Inferior parietal cortex (tissue), 1 donor: Measurements from ENCODE around the gene DISC1.
A peak's percentile ranks its signal among the peaks of the same experiment; 100 is the strongest.
"Not testable (repeated sequence)": the region's sequence is repeated elsewhere in the genome, so short reads cannot be mapped to it uniquely, and the experiment has no call there.

Experiments
- DNase-seq: peaks from one replicate; pipeline ENCODE4 v3.0.0-alpha.2; 2016; ENCODE audit errors: extremely low spot score

DISC1 gene

DNA sequence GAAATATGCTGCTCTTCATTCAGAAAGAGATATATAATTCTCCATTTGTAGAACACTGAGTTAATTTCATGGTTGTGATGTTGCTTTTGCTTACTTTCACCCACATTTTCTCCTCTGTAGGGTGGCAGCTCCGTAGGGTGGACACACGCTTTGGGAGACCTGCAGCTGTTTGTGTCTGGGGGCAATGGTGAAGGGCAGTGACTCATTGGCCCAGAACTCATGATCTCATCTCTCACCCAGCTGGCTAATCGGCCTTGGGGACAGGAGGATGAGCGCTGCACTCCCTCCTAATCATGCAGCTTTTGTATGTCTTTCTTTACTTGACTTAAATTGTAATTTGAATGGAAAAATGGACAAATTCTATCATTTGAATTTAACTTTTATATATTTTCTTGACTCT, 9.6 kb downstream of the DISC1 start:
- DNase-seq: no peak

DNA sequence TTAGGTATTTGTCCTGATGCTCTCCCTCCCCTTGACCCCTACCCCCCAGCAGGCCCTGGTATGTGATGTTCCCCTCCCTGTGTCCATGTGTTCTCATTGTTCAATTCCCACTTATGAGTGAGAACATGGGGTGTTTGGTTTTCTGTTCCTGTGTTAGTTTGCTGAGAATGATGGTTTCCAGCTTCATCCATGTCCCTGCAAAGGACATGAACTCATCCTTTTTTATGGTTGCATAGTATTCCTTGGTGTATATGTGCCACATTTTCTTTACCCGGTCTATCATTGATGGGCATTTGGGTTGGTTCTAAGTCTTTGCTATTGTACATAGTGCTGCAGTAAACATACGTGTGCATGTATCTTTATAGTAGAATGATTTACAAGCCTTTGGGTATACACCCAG, 10.3 kb downstream of the DISC1 start:
- not testable (repeated sequence) for DNase-seq

DNA sequence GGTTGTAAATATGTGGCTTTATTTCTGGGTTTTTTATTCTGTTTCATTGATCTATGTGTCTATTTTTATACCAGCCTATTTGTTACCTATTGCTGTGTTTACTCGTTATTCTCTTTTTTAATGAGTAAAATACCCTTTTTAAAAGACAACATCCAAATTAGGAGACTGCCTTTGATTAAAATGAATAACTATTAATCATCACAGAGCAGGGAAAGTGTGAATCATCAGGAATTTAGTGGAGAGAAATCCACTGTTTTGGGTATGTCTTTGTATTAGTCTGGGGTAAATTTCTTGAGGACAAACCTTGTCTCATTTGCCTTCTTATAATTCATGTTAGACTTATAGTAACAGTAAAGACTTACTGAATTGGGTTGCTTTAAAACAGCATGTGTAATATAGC, 12.1 kb downstream of the DISC1 start:
- no peak for DNase-seq

DNA sequence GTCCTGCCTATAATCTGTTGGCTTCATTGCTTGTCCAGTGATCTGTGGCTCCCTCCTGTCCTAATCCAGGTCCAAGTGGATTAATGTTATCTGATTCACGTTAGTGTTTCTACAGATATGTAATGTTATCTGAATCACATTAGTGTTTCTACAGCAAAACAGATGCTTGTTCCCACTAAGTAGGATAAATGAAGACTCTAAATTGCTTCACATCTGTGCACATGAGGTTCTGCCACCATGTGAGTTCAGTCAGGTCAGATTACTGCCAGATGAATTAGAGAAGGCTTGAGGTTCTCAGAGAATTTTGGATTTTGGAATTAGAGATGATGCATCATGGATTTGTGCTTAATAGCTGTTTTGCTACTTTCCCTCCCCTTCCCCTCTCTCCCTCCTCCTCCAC, 13.2 kb downstream of the DISC1 start:
- no peak for DNase-seq

DNA sequence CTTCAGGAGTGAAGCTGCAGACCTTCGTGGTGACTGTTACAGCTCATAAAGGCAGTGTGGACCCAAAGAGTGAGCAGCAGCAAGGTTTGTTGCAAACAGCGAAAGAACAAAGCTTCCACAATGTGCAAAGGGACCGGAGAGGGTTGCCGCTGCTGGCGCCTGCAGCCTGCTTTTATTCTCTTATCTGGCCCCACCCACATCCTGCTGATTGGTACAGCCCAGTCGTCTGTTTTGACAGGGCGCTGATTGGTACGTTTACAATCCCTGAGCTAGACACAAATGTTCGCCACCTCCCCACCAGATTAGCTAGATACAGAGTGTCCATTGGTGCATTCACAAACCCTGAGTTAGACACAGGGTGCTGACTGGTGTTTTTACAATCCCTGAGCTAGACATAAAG, 14.9 kb downstream of the DISC1 start:
- not testable (repeated sequence) for DNase-seq

DNA sequence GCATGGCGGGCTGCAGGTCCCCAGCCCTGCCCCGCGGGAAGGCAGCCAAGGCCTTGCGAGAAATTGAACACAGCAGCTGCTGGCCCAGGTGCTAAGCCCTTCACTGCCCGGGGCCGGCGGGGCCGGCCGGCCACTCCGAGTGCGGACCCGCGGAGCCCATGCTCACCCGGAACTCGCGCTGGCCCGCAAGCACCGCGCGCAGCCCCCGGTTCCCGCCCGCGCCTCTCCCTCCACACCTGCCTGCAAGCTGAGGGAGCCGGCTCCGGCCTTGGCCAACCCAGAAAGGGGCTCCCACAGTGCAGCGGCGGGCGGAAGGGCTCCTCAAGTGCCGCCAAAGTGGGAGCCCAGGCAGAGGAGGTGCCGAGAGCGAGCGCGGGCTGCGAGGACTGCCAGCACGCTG, 15.5 kb downstream of the DISC1 start:
- DNase-seq: not testable (repeated sequence)

DNA sequence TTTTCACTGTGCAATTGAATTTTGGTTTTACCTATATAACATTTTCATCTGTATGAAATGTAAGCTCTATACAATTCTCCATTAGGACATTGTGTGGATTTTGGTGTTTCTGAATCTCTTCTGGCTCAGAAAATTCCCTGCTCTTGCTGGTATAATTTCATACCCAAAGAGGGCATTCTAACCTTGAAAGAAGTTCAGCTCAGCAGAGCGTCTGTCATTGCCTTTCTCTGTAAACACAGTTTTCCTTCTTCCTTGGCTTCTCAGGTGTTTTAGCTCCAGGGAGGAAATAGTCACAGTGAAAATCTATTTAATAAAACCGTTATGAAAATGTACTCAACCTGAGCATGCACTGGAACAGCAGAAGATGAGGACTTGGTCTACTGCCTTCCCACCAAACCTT, 16.0 kb downstream of the DISC1 start:
- no peak for DNase-seq

DNA sequence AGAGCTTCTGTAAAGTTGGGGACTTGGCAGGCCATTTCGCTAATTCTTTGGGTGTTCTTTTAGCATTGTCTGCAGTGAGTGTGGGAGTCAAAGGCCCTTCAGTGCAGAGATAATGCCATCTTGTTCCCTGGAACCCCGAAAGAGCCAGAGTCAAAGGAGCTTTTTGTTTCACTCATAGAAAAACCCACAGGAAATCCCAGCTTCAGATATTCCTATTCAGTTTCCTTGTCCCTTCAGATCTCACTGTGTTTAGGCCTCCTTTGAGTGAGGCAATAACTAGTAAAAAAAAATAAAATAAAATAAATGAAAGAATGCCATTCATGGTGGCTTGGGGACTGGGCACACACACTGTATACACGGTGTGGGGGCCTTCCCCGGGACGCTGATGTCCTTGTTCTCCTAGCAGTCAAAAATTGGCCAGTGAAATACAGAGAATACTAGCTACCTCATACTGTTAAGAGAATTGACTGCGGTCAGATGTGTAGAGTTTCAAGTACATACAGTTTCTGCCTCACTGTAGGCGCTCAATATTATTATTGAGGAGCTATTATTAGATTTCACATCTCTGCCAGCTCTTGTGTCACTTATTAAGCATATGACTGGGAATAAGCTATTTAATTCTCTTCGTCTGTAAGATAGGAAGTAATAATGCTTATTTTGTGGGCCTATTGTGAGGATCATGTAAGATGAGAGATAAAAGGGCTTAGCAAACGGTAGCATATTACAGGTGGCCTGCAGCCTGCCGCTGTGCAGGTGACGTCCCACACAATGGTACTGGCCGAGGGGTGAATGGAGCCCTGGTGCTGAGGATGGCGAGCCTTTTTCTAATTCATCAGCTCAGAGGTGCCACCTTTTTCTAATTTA, 16.7 kb downstream of the DISC1 start:
- peak; percentile 76 for DNase-seq

DNA sequence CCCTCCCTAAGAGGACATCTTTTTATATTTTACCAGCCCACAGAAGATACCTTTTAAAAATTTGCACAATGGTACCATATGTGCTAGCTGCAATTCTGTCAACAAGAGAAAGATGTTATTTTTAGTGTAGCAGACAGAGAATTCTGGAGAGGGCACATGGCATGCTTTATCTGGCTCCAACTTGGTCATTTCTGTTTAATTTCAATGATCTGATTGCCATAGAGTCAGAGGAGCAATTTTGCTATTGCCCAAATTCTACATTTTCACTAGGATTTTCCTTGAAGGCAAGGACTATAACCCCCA, 17.3 kb downstream of the DISC1 start:
- peak; percentile 8 for DNase-seq

DNA sequence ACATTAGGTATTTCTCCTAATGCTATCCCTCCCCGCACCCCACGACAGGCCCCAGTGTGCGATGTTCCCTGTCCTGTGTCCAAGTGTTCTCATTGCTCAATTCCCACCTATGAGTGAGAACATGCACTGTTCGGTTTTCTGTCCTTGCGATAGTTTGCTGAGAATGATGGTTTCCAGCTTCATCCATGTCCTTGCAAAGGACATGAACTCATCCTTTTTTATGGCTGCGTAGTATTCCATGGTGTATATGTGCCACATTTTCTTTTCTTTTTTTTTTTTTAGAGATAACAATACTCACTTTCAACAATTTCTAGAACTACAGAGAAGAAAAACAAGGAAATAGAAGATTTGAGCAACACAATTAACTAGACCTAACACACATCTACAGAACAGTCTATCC, 19.0 kb downstream of the DISC1 start:
- DNase-seq: not testable (repeated sequence)

DNA sequence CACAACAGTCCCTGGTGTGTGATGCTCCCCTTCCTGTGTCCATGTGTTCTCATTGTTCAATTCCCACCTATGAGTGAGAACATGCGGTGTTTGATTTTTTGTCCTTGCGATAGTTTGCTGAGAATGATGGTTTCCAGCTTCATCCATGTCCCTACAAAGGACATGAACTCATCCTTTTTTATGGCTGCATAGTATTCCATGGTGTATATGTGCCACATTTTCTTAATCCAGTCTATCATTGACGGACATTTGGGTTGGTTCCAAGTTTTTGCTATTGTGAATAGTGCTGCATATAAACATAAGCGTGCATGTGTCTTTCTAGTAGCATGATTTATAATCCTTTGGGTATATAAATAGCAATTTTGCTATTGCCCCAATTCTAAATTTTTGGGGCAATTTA, 19.6 kb downstream of the DISC1 start:
- not testable (repeated sequence) for DNase-seq

DNA sequence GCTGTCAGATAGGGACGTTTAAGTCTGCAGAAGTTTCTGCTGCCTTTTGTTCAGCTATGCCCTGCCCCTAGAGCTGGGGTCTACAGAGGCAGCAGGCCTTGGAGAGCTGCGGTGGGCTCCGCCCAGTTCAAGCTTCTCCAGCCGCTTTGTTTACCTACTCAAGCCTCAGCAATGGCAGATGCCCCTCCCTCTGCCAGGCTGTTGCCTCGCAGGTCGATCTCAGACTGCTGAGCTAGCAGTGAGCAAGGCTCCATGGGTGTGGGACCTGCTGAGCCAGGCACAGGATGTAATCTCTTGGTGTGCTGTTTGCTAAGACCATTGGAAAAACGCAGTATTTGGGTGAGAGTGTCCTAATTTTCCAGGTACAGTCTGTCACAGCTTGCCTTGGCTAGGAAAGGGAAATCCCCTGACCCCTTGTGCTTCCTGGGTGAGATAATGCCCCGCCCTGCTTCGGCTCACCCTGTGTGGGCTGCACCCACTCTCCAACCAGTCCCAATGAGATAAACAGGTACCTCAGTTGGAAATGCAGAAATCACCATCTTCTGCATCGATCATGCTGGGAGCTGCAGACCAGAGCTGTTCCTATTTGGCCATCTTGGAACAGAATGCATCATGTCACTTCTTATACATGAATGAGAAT, 25.2 kb downstream of the DISC1 start:
- DNase-seq: not testable (repeated sequence)

DNA sequence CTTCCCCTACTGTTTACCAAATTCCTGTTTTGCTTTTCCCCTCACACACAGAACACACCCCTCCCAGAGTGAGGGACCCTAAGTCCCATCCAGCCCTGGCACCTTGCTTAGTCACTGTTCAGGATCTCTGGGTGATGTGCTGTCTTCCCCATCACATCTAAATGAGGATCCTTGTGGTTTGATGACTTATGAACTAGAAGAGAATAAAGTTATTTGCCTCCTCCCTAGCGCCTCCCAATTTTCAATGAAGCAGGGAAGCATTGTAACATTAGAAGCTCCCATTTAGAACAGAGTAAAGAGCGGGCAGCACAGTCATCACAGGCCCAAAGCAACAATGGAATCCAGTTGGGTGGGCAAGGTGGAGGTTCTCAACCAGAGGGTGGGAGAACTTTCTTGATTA, 27.0 kb downstream of the DISC1 start:
- DNase-seq: no peak

DNA sequence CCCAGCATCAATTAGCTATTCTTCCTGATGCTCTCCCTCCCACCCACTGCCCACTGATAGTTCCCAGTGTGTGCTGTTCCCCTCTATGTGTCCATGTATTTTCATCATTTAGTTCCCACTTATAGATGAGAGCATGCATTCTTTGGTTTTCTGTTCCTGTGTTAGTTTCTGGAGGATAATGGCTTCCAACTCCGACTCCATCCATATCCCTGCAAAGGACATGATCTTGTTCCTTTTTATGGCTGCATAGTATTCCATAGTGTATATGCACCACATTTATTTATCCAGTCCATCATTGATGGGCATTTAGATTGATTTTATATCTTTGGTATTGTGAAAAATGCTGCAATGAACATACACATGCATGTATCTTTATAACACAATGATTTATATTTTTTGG, 30.2 kb downstream of the DISC1 start:
- no peak for DNase-seq

DNA sequence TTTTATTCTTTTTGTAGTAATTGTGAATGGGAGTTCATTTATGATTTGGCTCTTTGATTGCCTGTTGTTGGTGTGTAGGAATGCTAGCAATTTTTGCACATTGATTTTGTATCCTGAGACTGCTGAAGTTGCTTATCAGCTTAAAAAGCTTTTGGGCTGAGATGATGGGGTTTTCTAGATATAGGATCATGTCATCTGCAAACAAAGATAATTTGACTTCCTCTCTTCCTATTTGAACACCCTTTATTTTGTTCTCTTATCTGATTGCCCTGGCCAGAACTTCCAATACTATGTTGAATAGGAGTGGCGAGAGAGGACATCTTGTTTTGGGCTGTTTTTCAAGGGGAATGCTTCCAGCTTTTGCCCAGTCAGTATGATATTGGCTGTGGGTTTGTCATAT, 31.6 kb downstream of the DISC1 start:
- DNase-seq: not testable (repeated sequence)

DNA sequence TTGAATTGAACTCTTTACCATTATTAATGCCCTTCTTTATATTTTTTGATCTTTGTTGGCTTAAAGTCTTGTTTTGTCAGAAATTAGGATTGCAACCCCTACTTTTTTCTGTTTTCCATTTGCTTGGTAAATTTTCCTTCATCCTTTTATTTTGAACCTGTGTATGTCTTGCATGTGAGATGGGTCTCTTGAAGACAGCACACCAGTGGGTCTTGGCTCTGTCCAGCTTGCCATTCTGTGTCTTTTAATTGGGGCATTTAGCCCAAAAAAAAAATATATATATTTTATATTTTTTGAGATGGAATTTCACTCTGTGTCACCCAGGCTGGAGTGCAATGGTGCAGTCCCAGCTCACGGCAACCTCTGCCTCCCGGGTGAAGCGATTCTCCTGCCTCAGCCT, 33.6 kb downstream of the DISC1 start:
- DNase-seq: no peak

DNA sequence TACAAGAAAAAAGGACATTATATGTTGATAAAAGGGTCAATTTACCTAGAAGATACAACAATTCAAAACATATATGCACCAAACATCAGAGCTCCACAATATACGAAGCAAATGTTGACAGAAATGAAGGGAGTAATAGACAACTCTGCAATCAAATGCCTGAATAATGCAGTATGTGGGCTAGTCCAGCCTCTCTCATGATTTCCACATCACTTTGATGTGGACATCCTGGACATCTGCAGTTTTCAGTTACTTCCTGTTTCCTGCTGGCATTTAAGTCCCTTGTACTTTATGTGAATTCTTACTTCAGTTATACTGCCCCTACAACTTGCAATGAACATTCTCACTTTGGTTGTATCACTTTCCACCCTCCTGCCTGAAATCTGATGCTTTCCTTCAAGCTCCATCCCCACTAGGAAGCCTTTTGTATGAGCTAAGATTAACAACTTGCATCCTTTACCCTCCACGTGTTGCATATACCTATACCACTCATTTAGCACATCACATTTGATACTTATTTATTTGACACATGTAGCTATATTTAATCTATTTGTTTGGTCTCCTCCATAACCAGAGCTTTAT, 36.7 kb downstream of the DISC1 start:
- DNase-seq: no peak

DNA sequence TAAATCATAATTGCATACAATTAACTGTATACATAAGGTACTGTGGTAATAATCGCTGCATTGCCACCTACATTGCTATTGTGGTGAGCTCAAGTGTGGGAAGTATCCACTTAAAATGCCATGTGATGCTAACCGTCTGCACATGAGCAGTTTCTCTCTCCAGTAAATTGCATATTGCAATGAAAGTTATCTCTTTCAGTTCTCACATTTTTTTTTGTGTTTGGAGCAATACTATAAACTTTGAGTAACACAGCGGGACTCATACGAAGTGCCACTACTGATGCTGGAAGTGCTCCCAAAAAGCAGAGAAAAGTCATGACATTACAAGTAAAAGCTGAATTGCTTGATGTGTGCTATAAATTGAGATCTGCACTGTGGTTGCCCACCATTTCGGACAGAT, 38.5 kb downstream of the DISC1 start:
- DNase-seq: no peak

DNA sequence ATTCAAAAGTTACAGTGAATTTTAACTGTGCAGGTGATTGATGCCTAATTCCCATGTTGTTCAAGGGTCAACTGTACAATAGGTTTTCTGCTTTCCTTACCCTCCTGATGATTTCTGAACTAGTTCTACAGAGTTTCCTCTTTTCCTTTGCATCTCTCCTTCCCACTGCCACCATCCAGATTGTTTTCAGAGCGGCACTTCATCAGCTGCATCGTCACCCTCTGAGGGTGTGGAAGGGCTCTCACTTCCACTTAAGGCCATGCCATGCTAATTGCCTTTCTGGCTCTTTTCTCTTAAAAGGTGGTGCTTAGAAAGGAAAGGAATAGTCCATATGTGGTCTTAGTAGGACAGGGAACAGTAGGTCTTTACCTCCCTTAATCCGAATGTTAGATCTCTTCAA, 39.1 kb downstream of the DISC1 start:
- no peak for DNase-seq

DNA sequence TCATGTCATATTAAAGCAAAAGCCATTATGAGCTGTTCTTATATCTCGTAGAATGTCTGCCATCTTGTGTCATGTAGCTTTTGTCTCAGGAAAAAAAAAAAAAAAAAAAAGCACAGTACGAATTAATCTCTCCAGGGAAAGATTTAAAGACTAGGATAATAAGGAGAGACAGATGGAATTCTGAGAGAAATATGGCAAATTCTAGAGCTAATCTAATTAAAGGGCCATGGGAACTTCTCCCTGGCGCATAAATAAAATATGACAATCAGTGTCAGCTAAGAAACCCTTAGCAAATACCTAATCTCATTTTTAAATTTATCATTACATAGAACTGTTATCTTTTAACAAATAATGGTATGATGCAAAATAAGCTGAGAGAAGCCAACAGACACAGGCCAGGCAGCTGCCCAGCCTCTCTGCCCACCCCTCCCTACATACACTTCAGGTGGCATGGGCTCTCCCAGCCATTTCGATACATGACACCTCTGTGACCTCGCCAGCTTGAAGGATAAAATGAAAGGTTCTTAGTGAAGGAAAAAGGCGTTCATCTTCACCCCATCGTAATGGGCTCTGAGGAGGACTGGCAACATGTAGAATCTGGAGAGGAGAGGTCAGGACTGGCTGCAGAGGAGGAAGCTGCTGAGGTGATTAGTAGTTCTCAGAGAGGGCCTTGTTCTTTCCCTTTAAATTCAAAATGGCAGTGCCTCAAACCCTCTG, 39.8 kb downstream of the DISC1 start:
- no peak for DNase-seq

DNA sequence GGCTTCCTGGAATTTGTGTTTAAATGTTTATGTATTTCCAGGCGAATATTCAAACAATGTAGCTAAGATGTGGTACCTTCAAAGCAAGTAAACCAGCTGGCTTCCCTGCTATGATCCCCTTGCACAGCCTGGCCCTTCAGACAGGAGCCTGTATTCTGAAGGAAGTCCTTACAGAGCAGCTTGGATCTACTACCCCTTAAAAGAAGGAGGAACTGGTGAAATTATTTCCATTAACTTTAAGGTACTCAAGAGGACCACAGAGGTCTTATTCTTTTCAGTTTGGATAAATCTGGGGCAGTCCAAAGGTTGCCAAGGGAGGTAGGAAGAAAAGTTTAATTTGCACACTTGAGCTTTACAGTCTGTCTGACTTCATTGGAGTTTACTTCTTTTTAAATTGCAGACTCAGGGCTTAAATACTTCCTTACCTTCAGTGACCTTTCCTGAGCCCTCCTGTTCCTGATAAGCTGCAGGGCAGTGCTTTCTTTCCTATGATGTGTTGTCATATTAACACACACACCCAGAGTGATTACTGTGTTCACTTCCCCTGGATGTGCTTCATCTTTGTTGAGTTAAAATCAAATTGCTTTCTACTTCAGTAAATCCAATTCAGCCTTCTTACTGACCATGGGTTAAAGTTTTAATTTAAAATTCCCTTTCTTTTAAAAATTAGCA, 40.5 kb downstream of the DISC1 start:
- DNase-seq: no peak

DNA sequence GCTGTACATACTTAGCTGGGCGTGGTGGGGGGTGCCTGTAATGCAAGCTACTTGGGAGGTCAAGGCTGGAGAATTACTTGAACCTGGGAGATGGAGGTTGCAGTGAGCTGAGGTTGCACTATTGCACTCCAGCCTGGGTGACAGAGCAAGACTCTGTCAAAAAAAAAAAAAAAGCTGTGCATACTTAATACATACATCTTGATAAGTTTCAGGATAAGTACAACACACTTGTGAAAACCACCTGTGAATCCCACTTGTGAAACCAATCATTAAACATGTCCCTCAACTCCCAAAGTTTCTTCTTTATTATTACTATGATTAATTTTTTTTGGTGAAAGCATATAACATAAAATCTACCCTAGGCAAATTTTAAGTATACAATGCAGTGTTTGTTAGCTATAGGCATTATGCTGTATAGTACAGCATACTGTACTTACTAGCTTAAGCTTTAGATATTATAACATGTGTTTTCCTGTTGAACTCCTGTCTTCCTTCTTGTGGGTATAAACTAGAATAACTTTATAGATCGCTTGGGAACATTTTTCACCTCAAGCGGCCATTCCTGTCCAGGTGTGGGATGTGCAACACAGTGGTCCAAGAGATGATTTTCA, 41.4 kb downstream of the DISC1 start:
- DNase-seq: no peak
